ENCODE data around the gene B4GALT5.

DNA sequence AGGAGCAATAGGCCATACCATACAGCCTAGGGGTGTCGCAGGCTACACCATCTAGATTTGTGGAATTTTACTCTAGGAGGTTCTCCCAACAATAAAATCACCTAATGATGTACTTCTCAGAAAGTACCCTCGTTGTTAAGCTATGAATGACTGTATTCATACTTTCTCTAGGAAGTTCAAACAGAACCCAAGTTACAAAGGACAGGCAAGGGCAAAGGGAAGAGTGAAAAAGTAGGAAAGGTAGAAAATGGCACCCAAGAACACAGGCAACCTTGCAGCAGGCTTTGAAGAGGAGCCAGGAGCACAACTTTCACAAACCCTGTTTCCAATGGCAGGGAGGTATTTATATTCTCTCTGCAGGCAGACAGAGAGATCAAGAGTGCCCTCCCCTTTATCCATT, 67.2 kb downstream of the B4GALT5 start:
- TF ChIP-seq JUN (IDR thresholded peaks at IDR 0.05), result no peak
- TF ChIP-seq, protein P1, sequence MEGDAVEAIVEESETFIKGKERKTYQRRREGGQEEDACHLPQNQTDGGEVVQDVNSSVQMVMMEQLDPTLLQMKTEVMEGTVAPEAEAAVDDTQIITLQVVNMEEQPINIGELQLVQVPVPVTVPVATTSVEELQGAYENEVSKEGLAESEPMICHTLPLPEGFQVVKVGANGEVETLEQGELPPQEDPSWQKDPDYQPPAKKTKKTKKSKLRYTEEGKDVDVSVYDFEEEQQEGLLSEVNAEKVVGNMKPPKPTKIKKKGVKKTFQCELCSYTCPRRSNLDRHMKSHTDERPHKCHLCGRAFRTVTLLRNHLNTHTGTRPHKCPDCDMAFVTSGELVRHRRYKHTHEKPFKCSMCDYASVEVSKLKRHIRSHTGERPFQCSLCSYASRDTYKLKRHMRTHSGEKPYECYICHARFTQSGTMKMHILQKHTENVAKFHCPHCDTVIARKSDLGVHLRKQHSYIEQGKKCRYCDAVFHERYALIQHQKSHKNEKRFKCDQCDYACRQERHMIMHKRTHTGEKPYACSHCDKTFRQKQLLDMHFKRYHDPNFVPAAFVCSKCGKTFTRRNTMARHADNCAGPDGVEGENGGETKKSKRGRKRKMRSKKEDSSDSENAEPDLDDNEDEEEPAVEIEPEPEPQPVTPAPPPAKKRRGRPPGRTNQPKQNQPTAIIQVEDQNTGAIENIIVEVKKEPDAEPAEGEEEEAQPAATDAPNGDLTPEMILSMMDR (IDR thresholded peaks at IDR 0.05), result no peak
- TF ChIP-seq RAD21 (conservative IDR thresholded peaks at IDR 0.05 in 1 of 2, IDR thresholded peaks at IDR 0.05 in 1 of 2), result no peak
- TF ChIP-seq USF2 (IDR thresholded peaks at IDR 0.05), result no peak
- TF ChIP-seq MYC (IDR thresholded peaks at IDR 0.05; ENCODE audit: borderline replicate concordance, low read length), result no peak
- TF ChIP-seq REST (IDR thresholded peaks at IDR 0.05), result no peak

Data from A549 (cell line).